ENCODE results near the gene ETFBKMT. TPM values are rescaled to one million over a fixed set of nuclear protein-coding genes. Genes with fewer than 3 reads are reported as not detected.

Gene ETFBKMT
- total RNA-seq, 4 donors from 2014 or later = 1.6 to 7.9 (median 2.9) TPM

DNA sequence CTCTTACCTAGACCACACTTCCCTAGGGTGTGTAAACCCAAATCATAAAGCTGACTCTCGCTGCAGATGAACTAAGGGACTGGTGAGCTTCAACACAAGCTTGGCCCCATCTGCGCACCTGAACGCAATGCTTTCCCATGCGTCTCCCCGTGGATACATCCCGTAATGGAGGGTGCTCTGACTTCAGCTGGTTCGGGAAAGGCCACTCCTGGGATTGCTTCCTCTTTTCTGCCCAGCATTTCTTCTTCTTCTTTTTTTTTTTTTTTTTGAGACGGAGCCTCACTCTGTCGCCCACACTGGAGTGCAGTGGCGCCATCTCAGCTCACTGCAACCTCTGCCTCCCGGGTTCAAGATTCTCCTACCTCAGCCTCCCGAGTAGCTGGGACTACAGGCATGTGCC lies 27.7 kb upstream of the ETFBKMT start:
- TF ChIP-seq POLR2A (IDR thresholded peaks at IDR 0.05) (no peak), EP300 (IDR thresholded peaks at IDR 0.05) (no peak)
- TF ChIP-seq, protein P1, sequence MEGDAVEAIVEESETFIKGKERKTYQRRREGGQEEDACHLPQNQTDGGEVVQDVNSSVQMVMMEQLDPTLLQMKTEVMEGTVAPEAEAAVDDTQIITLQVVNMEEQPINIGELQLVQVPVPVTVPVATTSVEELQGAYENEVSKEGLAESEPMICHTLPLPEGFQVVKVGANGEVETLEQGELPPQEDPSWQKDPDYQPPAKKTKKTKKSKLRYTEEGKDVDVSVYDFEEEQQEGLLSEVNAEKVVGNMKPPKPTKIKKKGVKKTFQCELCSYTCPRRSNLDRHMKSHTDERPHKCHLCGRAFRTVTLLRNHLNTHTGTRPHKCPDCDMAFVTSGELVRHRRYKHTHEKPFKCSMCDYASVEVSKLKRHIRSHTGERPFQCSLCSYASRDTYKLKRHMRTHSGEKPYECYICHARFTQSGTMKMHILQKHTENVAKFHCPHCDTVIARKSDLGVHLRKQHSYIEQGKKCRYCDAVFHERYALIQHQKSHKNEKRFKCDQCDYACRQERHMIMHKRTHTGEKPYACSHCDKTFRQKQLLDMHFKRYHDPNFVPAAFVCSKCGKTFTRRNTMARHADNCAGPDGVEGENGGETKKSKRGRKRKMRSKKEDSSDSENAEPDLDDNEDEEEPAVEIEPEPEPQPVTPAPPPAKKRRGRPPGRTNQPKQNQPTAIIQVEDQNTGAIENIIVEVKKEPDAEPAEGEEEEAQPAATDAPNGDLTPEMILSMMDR (IDR thresholded peaks at IDR 0.05) = no peak
- Histone ChIP-seq H3K27ac (no peak overlapping the region), H3K36me3 (no peaks in the 10 kb centered on the region), H3K4me3 (no peak overlapping the region), H3K9me3 (no peaks in the 10 kb centered on the region), H3K4me1 (peaks cover 0 to 13% (median 4%) of the 10 kb centered on the region in 4 donors), H3K27me3 (no peaks in the 10 kb centered on the region)
- 81 to 83% methylated on average over 12 of the region's 12 CpGs for WGBS, 2 donors
- no peak for DNase-seq (ENCODE audit: low spot score in 2 of 2)

DNA sequence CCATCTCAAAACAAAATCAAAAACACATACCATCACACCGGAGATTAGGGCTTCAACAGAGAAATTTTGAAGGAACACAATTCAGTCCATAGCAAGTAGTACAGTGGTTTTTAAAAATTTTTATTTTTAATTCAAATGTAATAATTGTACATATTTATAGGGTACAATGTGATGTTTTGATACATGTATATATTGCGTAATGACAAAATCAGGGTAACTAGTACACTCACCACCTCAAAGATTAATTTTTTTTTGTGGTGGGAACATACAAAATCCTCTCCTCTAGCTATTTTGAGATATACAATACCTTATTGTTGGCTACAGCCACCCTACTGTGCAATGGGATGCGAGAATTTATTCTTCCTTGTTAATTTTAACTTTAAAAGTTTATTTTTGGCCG lies 26.0 kb upstream of the ETFBKMT start:
- no peaks in the 10 kb centered on the region for H3K27me3 ChIP-seq
- H3K4me3 ChIP-seq = no peak overlapping the region
- DNase-seq (ENCODE audit: low spot score in 2 of 2) = no peak
- no peaks in the 10 kb centered on the region for H3K9me3 ChIP-seq
- peaks cover 0 to 13% (median 4%) of the 10 kb centered on the region in 4 donors for H3K4me1 ChIP-seq
- no peak overlapping the region for H3K27ac ChIP-seq
- TF ChIP-seq POLR2A (IDR thresholded peaks at IDR 0.05) = no peak
- TF ChIP-seq EP300 (IDR thresholded peaks at IDR 0.05) = no peak
- TF ChIP-seq, protein P1 (IDR thresholded peaks at IDR 0.05) = no peak
- no peaks in the 10 kb centered on the region for H3K36me3 ChIP-seq
- WGBS, 2 donors = 62 to 69% methylated on average over 4 of the region's 4 CpGs

DNA sequence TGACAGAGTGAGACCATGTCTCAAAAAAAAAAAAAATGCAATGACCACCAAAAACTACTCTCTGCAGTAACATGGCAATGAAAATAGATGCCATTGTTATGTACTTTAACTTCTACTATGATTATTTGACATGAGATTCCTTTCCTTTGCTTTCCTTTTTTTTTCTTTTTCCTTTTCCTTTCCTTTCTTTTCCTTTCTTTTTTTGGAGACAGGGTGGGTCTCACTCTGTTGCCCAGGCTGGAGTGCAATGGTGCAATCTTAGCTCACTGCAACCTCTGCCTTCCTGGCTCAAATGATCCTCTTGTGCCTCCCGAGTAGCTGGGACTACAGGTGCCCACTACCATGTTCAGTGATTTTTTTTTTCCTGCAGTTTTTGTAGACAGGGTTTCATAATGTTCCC lies 24.9 kb upstream of the ETFBKMT start:
- Histone ChIP-seq H3K4me3 (no peak overlapping the region), H3K4me1 (peaks cover 0 to 10% (median 3%) of the 10 kb centered on the region in 4 donors), H3K27me3 (no peaks in the 10 kb centered on the region), H3K9me3 (no peaks in the 10 kb centered on the region), H3K27ac (no peak overlapping the region), H3K36me3 (no peaks in the 10 kb centered on the region)
- no peak for DNase-seq (ENCODE audit: low spot score in 2 of 2)
- 92 to 97% methylated on average over 1 of the region's 1 CpG for WGBS, 2 donors
- TF ChIP-seq, protein P1 (IDR thresholded peaks at IDR 0.05) = no peak
- no peak for TF ChIP-seq POLR2A (IDR thresholded peaks at IDR 0.05)
- TF ChIP-seq EP300 (IDR thresholded peaks at IDR 0.05) = no peak

DNA sequence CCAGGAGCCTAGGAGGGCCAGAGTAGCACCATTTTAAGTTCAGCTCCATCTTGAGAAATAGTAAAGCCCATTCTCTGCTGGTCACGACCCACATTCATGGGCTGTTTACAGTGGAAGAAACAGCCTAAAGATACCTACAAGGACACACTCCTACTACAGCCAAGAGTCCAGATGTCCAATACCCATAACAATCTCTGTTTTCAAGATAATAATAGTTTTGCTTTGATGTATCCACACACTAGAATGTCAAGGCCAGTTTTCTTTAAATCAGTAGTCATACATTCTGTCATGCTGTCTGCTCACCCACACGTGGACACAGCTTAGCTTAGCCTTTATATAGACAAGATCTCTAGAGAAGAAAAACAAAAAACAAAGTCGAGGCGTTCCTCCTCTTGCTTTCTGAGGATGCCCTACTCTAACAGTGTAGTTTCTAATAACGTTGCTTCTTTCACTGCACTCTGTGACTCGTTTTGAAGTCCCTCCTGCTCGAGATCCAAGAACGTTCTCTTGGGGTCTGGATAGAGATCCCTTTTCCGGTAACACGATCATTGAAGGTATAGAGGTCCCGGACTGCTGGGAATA lies 17.9 kb upstream of the ETFBKMT start:
- Histone ChIP-seq H3K9me3 (no peaks in the 10 kb centered on the region), H3K27me3 (no peaks in the 10 kb centered on the region), H3K4me3 (no peak overlapping the region), H3K4me1 (no peaks in the 10 kb centered on the region), H3K36me3 (no peaks in the 10 kb centered on the region), H3K27ac (no peak overlapping the region)
- WGBS, 2 donors = 48 to 67% methylated on average over 11 of the region's 11 CpGs
- TF ChIP-seq POLR2A (IDR thresholded peaks at IDR 0.05) (no peak), EP300 (IDR thresholded peaks at IDR 0.05) (no peak)
- TF ChIP-seq, protein P1 (IDR thresholded peaks at IDR 0.05) = no peak
- DNase-seq (ENCODE audit: low spot score in 2 of 2) = no peak

DNA sequence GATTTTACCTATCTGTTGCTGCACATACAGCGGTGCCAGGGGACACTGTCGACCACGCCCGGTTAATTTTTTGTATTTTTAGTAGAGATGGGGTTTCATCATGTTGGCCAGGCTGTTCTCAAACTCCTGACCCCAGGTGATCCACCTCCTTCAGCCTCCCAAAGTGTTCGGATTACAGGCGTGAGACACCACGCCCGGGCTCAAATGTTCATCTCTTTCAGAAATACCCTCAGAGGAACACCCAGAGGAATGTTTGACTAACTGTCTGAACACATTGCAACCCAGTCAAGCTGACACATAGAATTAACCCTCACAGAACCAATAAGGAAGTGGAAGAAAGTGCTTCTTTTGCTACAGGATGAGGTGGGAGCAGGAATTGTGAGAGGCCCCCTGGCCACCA lies 15.0 kb upstream of the ETFBKMT start:
- DNase-seq (ENCODE audit: low spot score in 2 of 2) = no peak
- H3K27me3 ChIP-seq = no peaks in the 10 kb centered on the region
- no peaks in the 10 kb centered on the region for H3K9me3 ChIP-seq
- TF ChIP-seq, protein P1 (IDR thresholded peaks at IDR 0.05) = no peak
- no peak for TF ChIP-seq EP300 (IDR thresholded peaks at IDR 0.05)
- no peak for TF ChIP-seq POLR2A (IDR thresholded peaks at IDR 0.05)
- WGBS, 2 donors = 77 to 84% methylated on average over 8 of the region's 8 CpGs
- no peaks in the 10 kb centered on the region for H3K4me1 ChIP-seq
- no peak overlapping the region for H3K27ac ChIP-seq
- no peaks in the 10 kb centered on the region for H3K36me3 ChIP-seq
- H3K4me3 ChIP-seq = no peak overlapping the region

All from tibial nerve (tissue), 4 donors.